GM10248 (cell line): ENCODE measurements around the gene GCSAM.

Experiments
- CTCF ChIA-PET: fragments of 300-600 bp; sonication (Branson Sonifier 250); formaldehyde crosslinking; extraction: SDS; loops from one replicate; lab custom pipeline; 2021; ENCODE audit warnings: antibody characterized with exemption; lab: Yijun Ruan, JAX
- POLR2A ChIA-PET: fragments of 350-650 bp; sonication (Branson Sonifier 250); formaldehyde crosslinking; extraction: SDS; loops from one replicate; lab custom pipeline; 2020; ENCODE audit warnings: antibody characterized with exemption; lab: Yijun Ruan, JAX
- DNase-seq: peaks from one replicate; pipeline ENCODE4 v3.0.0; 2012; ENCODE audit errors: extremely low spot score
- TF ChIP-seq, protein P1 (sequence below): IDR thresholded peaks from 2 replicates; pipeline ENCODE4 v1.5.1; 2012; ENCODE audit warnings: mild to moderate bottlenecking, low read depth; ENCODE audit errors: extremely low read depth, missing control alignments, control extremely low read depth

GCSAM gene

GRCh38 chr3:112092496-112093179 is 40.4 kb downstream of the GCSAM start:
- ChIA-PET CTCF (interaction anchor here (0.8 to 1.4 kb wide), 5 partner anchors 9 to 103 kb away, joined by 3 to 8 read pairs (median 3); no protein-coding TSS in a partner anchor), POLR2A (no interaction called here)
- DNase-seq = peak; percentile 23
- TF ChIP-seq, protein P1, sequence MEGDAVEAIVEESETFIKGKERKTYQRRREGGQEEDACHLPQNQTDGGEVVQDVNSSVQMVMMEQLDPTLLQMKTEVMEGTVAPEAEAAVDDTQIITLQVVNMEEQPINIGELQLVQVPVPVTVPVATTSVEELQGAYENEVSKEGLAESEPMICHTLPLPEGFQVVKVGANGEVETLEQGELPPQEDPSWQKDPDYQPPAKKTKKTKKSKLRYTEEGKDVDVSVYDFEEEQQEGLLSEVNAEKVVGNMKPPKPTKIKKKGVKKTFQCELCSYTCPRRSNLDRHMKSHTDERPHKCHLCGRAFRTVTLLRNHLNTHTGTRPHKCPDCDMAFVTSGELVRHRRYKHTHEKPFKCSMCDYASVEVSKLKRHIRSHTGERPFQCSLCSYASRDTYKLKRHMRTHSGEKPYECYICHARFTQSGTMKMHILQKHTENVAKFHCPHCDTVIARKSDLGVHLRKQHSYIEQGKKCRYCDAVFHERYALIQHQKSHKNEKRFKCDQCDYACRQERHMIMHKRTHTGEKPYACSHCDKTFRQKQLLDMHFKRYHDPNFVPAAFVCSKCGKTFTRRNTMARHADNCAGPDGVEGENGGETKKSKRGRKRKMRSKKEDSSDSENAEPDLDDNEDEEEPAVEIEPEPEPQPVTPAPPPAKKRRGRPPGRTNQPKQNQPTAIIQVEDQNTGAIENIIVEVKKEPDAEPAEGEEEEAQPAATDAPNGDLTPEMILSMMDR = no peak

- TF ChIP-seq, protein P1 = no peak
- ChIA-PET CTCF (interaction anchor here (1.0 to 1.5 kb wide), 3 partner anchors 9 to 48 kb away, joined by 3 to 4 read pairs (median 3); no protein-coding TSS in a partner anchor), POLR2A (interaction anchor here (1.0 kb wide), 1 partner anchor 42 kb away, joined by 3 read pairs; no protein-coding TSS in a partner anchor)
- DNase-seq = no peak
Observed at GRCh38 chr3:112090887-112091586, 42.0 kb downstream of the GCSAM start.

GRCh38 chr3:112089956-112090886 is 42.8 kb downstream of the GCSAM start:
- TF ChIP-seq, protein P1 = no peak
- POLR2A ChIA-PET = no interaction called here
- no peak for DNase-seq
- CTCF ChIA-PET = interaction anchor here (1.0 to 1.5 kb wide), 3 partner anchors 10 to 47 kb away, joined by 3 to 4 read pairs (median 3); no protein-coding TSS in a partner anchor

- CTCF ChIA-PET = interaction anchor here (1.0 to 1.5 kb wide), 2 partner anchors 11 to 22 kb away, joined by 3 to 5 read pairs; no protein-coding TSS in a partner anchor
- POLR2A ChIA-PET = no interaction called here
Observed at GRCh38 chr3:112088944-112089343, 44.1 kb downstream of the GCSAM start.

DNA sequence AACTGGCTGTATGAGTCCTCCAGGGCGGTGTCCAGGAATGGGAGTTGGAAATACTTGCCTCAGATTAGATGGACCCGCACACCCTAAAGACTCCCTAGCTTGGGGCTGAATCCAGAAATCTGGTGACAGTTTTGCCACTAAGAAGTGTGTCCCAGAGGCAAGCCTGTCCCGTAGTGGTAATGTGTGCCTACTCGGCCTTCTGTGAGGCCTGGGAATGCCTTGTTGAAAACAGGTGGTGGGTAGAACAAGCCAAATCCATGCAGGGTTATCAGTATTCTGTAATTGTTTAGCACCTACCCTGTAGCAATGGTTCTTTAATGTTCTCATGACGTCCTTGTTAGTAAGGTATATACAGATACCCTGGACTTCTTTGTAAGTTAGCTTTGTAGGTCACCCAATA is 45.3 kb downstream of the GCSAM start:
- POLR2A ChIA-PET = no interaction called here
- no peak for DNase-seq
- CTCF ChIA-PET = interaction anchor here (1.0 to 1.9 kb wide), 4 partner anchors 10 to 23 kb away, joined by 3 to 7 read pairs (median 4); no protein-coding TSS in a partner anchor
- TF ChIP-seq, protein P1 = no peak

More at GRCh38 chr3:112088944-112089343, 44.1 kb downstream of the GCSAM start:
- no peak for DNase-seq
- TF ChIP-seq, protein P1 = no peak
